PC-3 (cell line): ENCODE data around the gene COL13A1. TPM values are rescaled to one million over a fixed set of nuclear protein-coding genes. Genes with fewer than 3 reads are reported as not detected.

Experiments
- ATAC-seq: fragments of 200-7000 bp; cut with Tn5 transposase; 2 replicates; pipeline ENCODE4 v1.9.1; 2020; ENCODE audit warnings: mild to moderate bottlenecking, moderate library complexity
- BruUV-seq: library from RNA; stranded (reverse); fragments of 400-500 nt; replicated peaks from 2 replicates; lab custom pipeline; 2021; lab: Mats Ljungman, UMichigan
- CTCF ChIA-PET: fragments of 300-600 bp; sonication (Branson Sonifier 250); formaldehyde crosslinking; loops from one replicate; lab custom pipeline; 2022; ENCODE audit warnings: antibody characterized with exemption; lab: Charles Lee
- POLR2A ChIA-PET: fragments of 300-600 bp; sonication (Branson Sonifier 250); formaldehyde crosslinking; loops from one replicate; lab custom pipeline; 2022; ENCODE audit warnings: antibody characterized with exemption; ENCODE audit not compliant: unreplicated experiment; lab: Charles Lee
- DNase-seq: peaks from one replicate; pipeline ENCODE4 v3.0.0-alpha.2; 2015
- H2AFZ ChIP-seq: fragments of 300-600 bp; sonication (generic); 2 replicates; pipeline ENCODE4 v1.6.0; 2016; ENCODE audit warnings: antibody characterized with exemption, low read length
- H3F3A ChIP-seq: fragments of 300-600 bp; sonication (generic); one replicate; pipeline ENCODE4 v1.6.0; 2017; ENCODE audit warnings: antibody characterized with exemption, low read length, control low read depth, mild to moderate bottlenecking; ENCODE audit not compliant: unreplicated experiment
- H3K27ac ChIP-seq: fragments of 300-600 bp; sonication (generic); 2 replicates; pipeline ENCODE4 v1.5.1; 2016; ENCODE audit warnings: mild to moderate bottlenecking, low read length
- H3K27me3 ChIP-seq: fragments of 300-600 bp; sonication (generic); 2 replicates; pipeline ENCODE4 v1.6.1; 2016; ENCODE audit warnings: low read length, mixed read lengths
- H3K36me3 ChIP-seq: fragments of 300-600 bp; sonication (generic); 2 replicates; pipeline ENCODE4 v1.6.1; 2016; ENCODE audit warnings: low read depth, mixed run types, low read length, mixed read lengths
- H3K4me1 ChIP-seq: fragments of 300-600 bp; sonication (generic); 2 replicates; pipeline ENCODE4 v1.5.1; 2016; ENCODE audit warnings: low read length; ENCODE audit not compliant: insufficient read depth
- H3K4me2 ChIP-seq: fragments of 300-600 bp; sonication (generic); 2 replicates; pipeline ENCODE4 v1.6.0; 2016; ENCODE audit warnings: low read length
- H3K4me3 ChIP-seq: fragments of 300-600 bp; sonication (generic); 2 replicates; pipeline ENCODE4 v1.5.1; 2016; ENCODE audit warnings: mild to moderate bottlenecking, low read length, mixed read lengths
- H3K79me2 ChIP-seq: fragments of 300-600 bp; sonication (generic); 2 replicates; pipeline ENCODE4 v1.6.1; 2017; ENCODE audit warnings: low read length, mixed read lengths
- H3K9ac ChIP-seq: fragments of 300-600 bp; sonication (generic); 2 replicates; pipeline ENCODE4 v1.6.0; 2016; ENCODE audit warnings: mild to moderate bottlenecking, low read length
- H3K9me2 ChIP-seq: fragments of 300-600 bp; sonication (generic); replicated peaks from 2 replicates; pipeline ENCODE4 v1.6.1; 2016; ENCODE audit warnings: mixed run types, low read length, mixed read lengths
- H3K9me3 ChIP-seq: fragments of 300-600 bp; sonication (generic); 2 replicates; pipeline ENCODE4 v1.6.1; 2016; ENCODE audit warnings: low read length, mixed read lengths
- H4K20me1 ChIP-seq: fragments of 300-600 bp; sonication (generic); 2 replicates; pipeline ENCODE4 v1.6.1; 2016; ENCODE audit warnings: low read length, mixed read lengths
- EZH2 ChIP-seq: fragments of 300-600 bp; sonication (generic); IDR thresholded peaks from one replicate; pipeline ENCODE4 v1.6.1; 2017; ENCODE audit warnings: antibody characterized with exemption, mild to moderate bottlenecking, low read length; ENCODE audit not compliant: unreplicated experiment
- EZH2phosphoT487 ChIP-seq: fragments of 300-600 bp; sonication (generic); IDR thresholded peaks from 2 replicates; pipeline ENCODE4 v1.6.1; 2018; ENCODE audit warnings: mild to moderate bottlenecking, antibody characterized with exemption, low read length, borderline replicate concordance
- intact Hi-C: fragments of 100-400 bp; cut with micrococcal nuclease; formaldehyde crosslinking; loops from 2 replicates; pipeline ENCODE4 v1.9.0; 2023
- total RNA-seq: library from RNA; depleted of rRNA; stranded (reverse); fragments of >200 nt; gene quantifications from 2 replicates; pipeline ENCODE4 v1.2.3, GENCODE V29; 2014
- TF ChIP-seq, protein P1 (sequence below): fragments of 300-600 bp; sonication (generic); conservative IDR thresholded peaks from 2 replicates; pipeline ENCODE4 v1.5.1; 2017; ENCODE audit warnings: antibody characterized with exemption, low read depth, mild to moderate bottlenecking, low read length

COL13A1 gene
- total RNA-seq, 1 experiment from 2014 or later: 201 TPM

DNA sequence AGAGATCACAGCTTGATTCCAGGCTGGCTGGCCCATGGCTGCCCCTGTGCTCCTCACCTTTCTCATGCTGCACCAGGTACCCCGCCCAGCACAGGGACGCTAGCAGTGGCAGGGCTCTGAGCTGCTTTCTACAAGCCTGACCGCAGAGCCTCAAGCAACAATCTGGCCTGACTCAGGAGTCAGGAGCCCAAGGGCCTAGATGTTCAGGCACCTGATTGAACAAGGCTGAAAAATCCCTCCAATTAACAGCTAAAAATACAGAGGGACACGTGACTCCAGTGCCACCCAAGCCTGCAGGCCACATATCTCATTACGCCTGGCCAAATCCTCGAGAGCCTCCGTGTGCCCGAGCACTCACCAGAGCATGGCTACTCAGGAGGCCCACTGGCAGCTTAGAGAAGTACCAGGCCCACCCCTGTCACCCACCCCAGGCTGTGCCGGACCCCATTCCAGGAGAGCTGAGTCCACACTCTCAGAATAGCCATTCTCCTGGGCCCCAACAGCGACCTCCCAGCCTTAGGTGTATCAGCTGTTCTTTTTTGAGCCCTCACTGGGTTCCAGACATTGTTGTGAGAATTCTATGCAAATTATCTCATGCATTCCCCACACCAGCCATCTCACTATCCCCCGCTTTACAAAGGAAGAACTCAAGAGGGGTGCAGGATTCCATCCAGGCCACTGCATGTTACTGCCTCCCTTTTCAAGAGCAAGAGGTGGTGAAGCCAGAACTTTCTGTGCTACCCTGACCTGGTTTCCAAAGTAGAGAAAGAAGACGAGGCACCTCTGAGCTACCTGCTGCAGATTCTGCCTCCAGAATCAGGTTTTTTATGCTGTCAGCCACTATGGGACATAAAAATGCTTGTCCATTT is 98.3 kb downstream of the COL13A1 start:
- TF ChIP-seq EZH2phosphoT487: no peak
- TF ChIP-seq, protein P1, sequence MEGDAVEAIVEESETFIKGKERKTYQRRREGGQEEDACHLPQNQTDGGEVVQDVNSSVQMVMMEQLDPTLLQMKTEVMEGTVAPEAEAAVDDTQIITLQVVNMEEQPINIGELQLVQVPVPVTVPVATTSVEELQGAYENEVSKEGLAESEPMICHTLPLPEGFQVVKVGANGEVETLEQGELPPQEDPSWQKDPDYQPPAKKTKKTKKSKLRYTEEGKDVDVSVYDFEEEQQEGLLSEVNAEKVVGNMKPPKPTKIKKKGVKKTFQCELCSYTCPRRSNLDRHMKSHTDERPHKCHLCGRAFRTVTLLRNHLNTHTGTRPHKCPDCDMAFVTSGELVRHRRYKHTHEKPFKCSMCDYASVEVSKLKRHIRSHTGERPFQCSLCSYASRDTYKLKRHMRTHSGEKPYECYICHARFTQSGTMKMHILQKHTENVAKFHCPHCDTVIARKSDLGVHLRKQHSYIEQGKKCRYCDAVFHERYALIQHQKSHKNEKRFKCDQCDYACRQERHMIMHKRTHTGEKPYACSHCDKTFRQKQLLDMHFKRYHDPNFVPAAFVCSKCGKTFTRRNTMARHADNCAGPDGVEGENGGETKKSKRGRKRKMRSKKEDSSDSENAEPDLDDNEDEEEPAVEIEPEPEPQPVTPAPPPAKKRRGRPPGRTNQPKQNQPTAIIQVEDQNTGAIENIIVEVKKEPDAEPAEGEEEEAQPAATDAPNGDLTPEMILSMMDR: no peak
- no peak for TF ChIP-seq EZH2
- no peak overlapping the region for H3K4me2 ChIP-seq
- CTCF ChIA-PET: interaction anchor here (0.6 kb wide), 1 partner anchor 17 kb away, joined by 3 read pairs; no protein-coding TSS in a partner anchor
- no peak overlapping the region for H3K4me3 ChIP-seq
- no peak overlapping the region for H3K27ac ChIP-seq
- no peaks in the 10 kb centered on the region for H3K27me3 ChIP-seq
- H3K9me3 ChIP-seq: no peaks in the 10 kb centered on the region
- BruUV-seq: no TSS peak
- ATAC-seq (no peak), DNase-seq (no peak)
- no peaks in the 10 kb centered on the region for H4K20me1 ChIP-seq
- H3K36me3 ChIP-seq: peaks cover 4% of the 10 kb centered on the region; the same call in 1 of the 2 replicates
- no peaks in the 10 kb centered on the region for H3F3A ChIP-seq
- H3K4me1 ChIP-seq: peaks cover 8% of the 10 kb centered on the region; the same call in 1 of the 2 replicates
- H2AFZ ChIP-seq: no peak overlapping the region
- intact Hi-C loops: no loop called here
- H3K9ac ChIP-seq: no peak overlapping the region
- POLR2A ChIA-PET: interaction anchor here (0.6 kb wide), 1 partner anchor 163 kb away, joined by 3 read pairs; no protein-coding TSS in a partner anchor
- H3K9me2 ChIP-seq: no peaks in the 10 kb centered on the region
- H3K79me2 ChIP-seq: no peaks in the 10 kb centered on the region

DNA sequence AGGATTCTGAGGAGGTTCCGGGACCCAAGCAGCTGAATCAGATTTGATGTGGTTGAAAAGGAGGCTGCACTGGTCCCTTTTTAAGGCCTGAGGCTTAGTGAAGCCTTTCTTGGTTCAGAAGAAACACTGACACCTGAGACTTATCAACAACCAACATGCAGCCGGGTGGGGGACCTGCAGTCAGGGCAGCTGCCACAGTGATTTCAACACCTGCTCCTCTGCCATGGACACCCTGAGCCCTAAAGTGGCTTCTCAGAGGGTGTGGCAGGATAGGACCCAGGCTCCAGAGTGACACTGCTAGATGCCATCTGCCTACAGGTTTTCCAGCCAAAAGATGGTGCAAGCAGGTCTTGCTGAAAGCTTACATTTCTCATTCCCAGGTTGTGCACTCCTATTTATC is 99.3 kb downstream of the COL13A1 start:
- BruUV-seq: no TSS peak
- ChIA-PET CTCF (interaction anchor here (1.2 to 1.3 kb wide), 2 partner anchors 13 to 57 kb away, joined by 4 to 6 read pairs; no protein-coding TSS in a partner anchor), POLR2A (interaction anchor here (0.6 kb wide), 1 partner anchor 162 kb away, joined by 3 read pairs; no protein-coding TSS in a partner anchor)
- Histone ChIP-seq H4K20me1 (no peaks in the 10 kb centered on the region), H3K27ac (no peak overlapping the region), H3K4me1 (peaks cover 8% of the 10 kb centered on the region; the same call in 1 of the 2 replicates), H3K27me3 (no peaks in the 10 kb centered on the region), H3K4me2 (no peak overlapping the region), H3K79me2 (no peaks in the 10 kb centered on the region), H3K4me3 (no peak overlapping the region), H2AFZ (no peak overlapping the region), H3K9ac (no peak overlapping the region), H3K9me3 (no peaks in the 10 kb centered on the region), H3F3A (no peaks in the 10 kb centered on the region), H3K9me2 (no peaks in the 10 kb centered on the region), H3K36me3 (peaks cover 7% of the 10 kb centered on the region; the same call in 1 of the 2 replicates)
- intact Hi-C loops: no loop called here
- no peak for DNase-seq
- ATAC-seq: no peak
- TF ChIP-seq EZH2 (no peak), EZH2phosphoT487 (no peak)
- TF ChIP-seq, protein P1: no peak
